NCI-H187 (cell line): ENCODE measurements around the gene RTN4R.
"Not testable (repeated sequence)": the region's sequence is repeated elsewhere in the genome, so short reads cannot be mapped to it uniquely, and the experiment has no call there.

Experiments used
- DNase-seq, 2 experiments: peaks; one replicate each; lab custom pipeline; 2025; lab: John Stamatoyannopoulos, UW

The RTN4R gene

DNA sequence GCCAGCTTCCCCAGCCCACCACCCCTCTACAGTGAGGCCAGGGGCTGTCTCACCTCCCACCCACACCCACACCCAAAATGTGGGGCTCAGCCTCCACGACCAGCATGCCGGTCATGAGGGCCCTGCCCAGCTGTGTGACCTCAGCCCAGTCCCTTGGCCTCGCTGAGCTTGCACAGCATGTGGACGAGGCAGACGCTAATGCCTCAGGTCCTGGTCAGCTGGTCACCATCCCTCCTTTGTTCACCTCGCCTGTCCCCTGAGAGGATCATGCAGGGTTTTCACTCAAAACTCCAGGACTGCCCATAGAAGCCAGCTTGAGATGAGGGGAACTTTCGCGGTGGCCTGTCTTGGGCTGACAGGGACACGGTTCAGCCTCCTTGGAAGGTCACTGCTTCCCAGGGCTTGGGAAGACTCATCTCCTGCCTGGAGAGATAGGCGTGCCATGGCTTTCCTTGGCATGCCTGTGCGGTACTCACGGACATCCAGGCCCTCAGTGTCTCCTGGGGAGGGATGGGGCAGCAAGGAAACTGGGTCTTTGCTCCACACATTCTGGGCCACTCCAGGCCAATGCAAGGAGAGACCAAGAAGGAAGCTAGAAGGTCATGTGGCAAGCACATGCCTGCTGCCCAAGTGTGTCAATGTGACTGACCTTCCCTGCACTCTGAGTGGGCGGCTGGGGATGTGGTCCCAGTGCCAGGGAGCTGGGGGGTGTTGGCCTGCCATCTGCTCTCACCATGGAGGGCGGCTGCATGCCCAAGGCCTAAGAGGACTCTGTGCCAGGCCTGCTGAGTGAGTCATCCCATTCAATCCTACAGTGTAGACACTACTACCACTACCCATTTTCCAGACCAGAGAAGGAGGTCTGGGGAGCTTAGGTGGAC, 3.2 kb upstream of the RTN4R start:
- no peak for DNase-seq

DNA sequence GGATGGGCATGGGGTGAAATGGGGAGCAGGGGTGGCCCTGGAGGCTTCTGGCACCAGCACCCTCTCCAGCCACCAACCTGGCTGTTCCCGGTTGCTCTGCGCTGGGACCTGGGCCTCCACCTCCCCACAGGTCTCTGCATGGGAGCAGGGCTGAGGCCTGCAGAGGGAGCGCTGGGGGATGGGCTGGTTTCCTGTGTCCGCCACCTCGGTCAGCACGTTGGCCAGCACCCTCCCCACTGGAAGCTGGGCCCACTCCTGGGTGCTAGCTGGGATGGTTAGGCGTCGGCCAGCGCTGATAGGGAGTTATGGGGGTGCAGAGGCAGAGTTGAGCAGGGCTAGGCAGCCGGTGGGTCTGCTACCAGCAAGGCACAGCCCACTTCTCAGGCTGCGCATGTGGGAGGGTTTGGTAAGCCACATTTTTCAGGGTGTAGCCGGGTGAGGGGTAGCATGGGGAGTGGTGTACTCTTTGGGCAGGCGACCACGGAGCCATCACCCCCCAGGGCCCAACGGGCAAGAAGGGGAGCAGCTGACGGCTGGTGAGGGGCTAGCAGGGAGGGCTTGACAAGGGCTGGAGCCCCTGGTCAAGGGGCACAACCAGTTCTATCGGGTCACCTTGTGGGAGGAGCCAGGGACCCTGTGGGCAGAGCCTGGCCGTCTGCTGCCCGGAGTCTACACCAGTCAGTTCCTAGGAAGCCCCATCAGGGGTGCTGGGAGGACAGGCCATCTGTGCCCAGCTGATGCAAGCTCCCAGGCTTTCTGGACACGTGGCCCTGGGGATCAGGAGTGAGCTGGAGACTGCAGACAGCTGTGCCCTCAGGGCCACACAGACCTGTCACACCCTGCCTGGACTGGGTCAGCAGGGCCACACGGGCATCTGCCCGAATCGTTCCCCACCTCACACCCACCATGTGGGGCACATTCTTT, 2.3 kb upstream of the RTN4R start:
- not testable (repeated sequence) for DNase-seq

DNA sequence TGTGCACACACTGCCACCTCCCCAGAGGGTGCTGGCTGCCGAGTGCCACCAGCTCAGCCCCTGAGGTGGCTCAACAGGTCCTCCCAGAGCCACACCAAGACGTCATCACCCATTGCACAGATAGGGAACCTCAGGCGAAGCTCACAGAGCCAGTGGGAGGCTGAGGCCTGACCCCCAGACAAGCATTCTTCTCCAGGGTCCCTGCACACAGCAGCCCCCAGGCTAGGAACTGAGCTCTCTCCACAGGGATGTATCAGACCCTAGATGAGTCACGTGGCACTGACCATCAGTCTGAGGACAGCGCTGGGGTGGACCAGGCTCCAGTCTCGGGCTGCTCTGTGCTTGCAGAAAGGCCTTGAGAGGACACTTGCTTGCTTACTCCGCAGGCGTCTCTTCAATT, 1.6 kb upstream of the RTN4R start:
- not testable (repeated sequence) for DNase-seq

DNA sequence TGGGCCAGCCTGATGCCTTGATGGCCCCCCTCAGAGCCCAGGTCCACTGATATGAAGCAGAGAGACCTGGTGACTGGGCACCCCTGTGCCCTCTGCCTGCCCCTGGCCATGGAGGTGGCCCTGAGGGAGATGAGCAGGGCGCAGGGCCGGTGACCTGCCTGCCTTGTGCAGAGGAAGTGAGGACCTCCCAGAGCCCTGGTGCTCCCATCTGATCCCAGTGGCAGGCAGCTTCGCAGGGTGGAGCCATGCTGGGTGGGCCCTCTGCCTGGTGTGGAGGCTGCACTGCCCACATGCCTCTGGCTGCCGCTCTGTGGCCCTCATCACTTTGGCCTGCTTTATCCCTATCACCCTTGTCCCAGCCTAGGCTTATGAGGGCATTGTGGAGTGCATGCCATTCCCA, 1.1 kb upstream of the RTN4R start:
- DNase-seq: not testable (repeated sequence)

DNA sequence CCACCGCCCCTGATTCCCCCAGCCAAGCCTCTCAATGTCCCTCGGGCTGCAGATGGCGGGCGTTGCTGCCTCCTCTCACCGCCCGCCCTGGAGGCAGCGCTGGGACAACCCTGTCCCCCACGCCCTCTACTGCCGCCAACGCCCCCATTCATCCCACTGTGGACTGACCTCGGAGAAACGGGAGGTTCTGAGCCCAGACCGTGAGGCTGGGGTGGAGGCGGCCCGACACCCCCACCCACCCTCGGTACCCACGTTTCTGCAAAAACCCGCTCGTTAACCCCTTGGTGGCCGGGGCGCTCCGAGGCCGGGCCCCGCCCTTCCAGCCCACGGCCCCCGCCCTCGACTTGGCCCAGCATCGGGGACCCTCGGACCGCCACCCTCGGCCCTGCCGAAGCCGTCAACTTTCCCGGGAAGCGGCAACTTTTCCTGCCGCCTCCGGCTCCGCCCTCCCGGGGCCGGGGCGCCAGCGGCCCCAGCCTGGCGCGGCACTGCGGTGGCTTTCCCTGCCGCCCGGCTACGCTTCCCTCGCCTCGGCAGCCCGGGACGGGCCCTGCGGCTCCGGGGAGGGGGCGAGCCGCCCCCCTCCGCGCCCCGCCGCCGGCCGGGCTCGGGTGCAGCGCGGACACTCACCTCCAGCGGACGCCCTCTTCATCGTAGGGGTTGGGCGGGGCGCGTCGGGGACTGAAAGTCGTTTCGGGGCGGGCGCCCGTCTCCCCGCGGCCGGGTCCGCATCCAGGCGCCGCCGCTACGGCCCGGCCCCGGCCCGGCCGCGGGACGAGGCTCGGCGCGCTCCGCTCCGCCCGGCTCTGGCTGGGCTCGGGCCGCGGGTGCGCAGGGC, 458 bp downstream of the RTN4R start:
- DNase-seq: no peak

DNA sequence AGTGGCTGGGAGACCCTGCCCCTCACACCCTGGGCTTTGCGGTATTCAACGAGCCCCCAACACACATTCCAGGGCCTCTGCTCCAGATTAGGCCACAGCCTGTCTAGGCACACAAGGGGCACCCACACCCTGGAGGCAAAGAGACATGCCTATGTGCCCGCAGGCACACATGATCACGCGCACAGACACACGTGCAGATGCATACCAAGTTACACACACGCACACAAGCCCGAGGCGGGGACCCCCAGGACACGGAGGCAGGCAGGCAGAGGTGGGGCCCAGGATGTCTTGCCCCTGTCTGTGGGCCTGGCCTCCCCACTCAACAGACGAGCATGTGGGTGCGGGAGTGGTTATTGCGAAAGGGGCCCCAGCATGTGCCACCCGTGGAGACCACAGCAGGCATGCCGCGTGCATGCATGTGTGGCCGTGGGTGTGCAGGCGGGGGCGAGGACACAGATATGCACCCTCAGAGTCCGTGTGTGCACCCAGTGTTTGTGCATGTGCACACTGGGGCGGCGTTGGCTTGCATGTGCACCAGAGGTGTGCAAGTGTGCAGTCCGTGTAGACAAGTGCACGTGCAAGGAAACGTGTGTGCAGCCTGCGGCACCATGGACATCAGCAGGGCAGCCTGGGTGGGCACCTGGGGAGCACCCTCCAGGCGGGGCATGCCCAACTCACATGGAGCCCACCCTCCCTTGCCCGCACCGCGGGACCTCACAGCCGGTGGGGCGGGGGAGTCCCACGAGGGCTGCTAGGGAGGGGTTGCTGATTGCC, 1.3 kb downstream of the RTN4R start:
- not testable (repeated sequence) for DNase-seq

DNA sequence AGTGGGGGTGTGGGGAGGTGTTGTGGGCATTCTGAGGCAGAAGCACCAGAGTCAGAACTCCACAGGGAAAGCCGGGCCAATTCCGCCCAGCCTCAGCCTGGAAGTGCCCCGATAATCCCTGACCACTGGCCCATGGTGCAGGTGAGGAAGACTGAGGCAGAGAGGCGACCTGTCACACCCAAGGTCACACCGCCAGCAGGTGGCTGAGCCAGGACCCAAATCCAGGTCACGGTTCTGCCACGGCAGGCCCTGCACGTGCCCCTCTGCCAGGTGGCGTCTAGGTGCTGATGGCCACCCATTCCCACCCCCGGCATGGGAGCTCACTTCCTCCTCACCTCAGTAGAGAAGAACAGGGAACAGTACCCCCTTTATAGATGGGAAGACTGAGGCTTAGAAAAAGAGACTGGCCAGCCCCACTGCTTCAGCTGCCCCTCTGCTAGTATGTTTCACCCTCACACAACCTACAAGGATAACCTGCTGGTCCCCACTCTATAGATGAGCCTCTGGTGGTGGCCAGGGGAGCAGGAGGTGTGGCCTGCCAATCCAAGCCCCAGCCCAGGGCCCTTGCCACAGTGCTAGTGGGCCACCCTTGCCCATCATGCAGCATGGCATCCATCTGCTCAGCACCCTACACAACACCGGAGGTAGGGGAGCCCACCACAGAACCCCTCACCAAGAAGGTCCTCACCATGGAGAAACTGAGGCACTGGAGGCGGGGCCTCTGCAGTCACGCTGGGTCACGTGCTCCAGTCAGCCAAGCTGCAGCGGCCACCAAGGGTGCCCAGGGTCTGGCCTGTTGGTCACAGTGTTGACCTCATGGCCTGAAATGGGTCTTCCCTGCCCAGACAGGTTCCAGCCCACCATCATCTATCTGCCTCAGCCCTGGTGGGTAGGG, 2.1 kb downstream of the RTN4R start:
- DNase-seq: not testable (repeated sequence)

DNA sequence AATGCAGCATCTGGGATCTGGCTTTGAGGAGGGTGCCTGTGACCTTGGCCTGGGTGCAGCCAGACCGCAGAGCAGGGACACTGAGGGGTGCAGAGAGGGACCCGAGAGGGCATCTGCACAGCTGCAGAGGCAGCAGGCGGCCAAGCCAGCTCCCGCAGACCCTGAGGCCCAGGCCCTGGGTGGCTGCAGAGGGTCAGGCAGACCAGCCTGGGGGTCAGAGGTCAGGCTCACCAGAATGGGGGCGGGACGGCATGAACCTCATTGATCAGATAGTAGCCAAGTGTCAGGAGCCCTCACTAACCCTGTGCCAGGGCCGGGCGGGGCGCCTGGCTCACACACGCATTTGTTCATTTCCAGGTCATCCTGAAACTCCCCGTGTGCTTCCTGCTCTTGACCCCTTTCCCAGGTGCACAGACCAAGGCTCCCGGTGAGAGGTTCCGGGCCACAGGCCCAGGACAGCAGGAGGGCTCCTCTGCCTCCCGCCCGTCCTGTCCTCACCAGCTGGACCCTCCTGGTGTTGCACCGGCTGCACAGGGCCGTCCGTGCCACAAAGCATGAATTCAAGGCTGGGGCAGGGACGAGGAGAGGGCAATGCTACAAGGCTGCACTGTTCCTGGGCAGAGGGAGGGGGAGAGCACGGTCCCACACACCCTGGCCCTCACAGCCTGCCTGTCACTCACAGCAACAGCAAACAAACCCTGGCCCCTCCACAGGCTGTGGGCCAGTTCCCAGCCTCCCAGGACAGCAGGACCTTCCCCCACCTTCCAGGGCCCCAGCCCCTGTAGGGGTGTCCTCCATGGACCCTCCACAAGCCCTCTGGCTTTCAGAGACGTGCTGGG, 3.3 kb downstream of the RTN4R start:
- no peak for DNase-seq

DNA sequence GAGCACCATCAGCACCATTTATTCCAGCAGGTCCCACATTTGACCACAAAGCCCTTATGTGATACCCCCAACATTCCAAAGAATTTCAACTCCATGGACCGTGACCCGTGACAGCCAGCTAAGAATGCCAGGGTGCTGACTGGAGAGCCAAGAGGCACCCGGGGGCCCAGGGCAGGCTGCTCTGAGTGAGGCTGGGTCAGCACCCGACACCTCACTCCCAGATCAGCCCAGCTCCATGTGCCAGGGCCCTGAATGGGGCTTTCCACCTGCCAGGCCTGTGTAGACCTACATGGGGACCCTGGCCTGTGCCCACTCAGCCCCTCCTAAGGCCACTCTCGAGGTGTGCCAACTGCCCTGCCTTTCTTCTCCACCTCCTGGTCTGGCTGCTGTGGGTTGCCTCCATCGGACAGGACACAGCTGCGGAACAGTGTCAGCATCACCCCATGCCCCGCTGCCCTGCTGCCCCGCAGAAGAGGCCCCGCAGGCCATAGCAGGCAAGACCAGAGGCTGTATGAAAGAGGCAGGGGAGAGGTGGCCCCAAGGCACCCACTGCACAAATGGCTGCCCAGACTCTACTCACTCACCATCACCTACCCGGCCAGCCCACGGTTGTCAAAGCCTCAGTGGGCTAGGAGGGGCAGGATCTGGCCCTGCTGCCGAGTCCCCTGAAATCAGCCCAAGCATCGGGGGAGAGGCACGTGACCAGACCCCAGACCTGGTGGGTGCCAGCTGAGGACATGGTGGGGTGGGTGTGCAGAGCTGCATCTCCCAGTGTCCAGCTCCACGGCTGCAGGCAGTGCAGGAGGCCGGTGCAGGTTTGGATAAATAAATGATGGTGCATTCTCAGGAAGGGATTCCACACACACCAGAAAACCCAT, 4.5 kb downstream of the RTN4R start:
- DNase-seq: not testable (repeated sequence)

DNA sequence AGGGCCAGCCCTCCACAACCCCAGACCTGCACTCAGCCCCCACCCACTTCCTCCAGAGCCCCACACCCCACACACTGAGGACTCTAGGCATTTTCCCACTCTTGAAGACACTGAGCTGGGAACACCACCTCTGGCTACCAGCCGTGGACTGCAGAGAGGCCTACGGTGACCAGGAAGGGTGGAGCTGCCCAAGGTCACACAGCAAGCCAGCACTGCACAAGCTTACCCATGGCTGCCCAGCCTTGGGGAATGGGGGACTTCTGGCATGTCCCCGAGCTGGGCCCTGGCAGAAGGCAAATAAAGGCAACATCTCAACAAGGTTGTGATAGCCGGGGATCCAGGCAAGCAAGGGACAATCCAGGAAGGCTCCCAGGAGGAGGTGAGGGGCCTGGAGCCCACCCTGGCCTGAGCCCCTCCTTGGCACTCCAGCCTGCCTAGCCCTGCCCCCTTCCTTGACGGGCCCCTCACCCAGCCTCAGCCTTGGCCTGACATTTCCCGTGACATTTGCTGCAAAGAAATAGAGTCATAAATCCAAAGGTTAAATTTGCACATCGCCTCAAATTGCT, 5.5 kb downstream of the RTN4R start:
- no peak for DNase-seq

DNA sequence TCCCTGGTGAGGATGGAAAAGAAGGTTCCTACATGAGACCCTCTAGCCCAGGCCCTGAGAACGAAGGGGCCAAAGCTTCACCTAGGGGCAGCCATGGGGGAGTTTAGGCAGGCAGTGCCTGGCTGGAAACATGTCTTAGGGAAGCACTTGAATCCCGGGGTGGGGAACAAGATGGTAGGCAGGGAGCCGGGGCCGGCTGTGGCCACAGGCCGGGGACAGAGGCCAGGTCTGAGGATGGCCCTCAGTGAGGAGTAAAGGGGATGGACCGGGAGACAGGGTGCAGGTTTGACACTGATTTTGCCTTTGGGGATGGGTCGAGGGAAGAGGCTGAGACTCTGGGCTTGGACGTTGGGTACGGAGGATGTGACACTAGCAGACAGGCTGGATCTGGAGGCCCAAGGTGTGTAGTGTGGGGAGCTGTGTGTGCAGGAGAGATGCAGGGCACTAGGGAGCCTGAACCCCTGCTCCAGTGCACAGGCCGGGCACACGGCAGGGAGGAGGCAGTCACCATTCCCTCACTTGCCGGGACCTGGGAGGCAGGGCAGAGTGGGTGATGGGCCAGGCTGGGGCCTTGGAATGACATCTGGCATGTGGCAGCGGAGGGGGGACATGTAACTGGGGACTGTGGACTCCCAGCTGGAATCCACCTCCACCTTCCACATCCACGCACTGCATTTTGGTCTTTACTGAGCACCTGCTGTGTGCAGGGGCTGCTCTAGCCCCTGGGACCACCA, 6.1 kb downstream of the RTN4R start:
- no peak for DNase-seq

DNA sequence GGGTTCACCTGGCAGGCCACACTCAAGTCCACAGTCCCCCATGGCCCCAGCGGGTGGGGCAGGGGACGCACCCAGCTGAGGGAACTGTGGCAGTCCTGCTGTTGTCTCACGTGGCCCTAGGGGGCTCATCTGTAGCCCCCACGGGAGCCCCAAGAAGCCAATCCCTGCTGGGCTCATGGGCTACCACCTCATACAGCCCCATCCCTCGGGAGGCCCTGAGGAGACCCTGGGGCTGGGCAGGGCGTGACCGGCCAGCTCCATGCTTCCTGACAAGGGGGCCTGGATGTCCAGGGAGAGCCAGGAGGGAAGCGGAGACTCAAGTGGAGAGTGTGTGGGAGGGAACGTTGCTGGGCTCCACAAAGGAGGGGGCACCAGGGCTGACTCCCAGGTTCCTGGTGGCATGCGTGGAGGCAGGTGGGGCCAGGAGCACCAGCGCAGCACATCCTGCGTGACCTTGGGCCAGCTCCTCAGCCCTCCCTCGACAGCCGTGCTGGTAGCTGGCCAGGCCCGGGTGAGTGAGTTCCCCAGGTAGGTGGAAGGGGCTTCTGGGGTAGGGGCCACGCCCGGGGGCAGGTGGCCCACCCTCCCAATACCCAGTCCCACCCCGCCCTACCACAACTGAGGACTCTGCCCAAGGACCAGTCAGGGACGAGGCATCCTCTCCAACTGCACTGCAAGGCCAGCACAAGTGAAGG, 7.9 kb downstream of the RTN4R start:
- no peak for DNase-seq

DNA sequence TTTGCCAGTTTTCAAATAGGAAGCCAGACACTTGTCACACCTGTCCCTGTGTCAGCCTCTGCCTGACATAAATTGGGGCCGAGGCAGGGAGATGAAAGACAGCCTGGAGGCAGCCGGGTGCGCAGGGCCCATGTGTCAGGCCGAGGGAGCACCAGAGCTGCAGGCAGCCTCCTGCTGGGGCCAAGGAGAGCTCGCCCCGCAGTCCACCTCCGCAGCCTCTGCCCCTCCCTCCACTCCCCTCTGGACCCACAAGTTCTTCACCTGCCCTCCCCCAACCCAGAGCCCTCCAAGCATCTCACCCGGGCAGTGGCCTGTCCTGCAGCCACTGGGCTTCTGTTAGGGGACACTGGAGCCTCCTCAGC, 8.8 kb downstream of the RTN4R start:
- no peak for DNase-seq

DNA sequence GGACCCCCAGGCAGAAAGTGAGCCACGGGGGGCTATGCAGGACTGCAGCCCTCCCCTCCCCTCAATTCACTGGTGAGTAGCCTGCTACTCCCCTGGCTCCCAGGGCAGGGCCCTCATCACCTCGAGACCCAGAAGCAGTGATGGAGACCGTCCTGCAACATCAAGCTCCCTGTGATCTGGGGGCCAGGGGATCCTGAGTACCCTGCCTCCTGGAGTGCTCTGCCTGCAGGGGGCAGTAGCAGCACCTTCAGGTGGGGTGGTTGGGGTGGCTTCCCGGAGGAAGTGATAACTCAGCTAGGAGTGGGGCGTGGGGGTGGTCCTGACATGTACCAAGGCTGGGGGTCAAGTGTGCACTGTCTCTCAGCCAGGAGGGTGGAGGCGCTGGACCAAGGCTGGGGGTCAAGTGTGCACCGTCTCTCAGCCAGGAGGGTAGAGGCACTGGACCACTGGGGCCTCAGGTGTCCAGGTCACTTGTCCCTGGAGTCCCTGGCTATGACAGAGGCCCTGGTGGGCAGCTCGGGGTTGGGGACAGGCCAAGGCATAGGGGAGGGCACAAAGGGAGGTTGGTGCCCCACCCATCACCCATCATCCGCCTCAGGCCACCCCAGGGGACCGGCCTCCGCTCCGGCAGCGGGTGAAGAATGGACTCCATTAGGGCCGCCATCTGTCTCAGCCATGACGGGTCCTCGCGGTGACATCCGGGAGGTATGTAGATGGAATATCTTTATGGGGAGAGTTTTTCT, 9.4 kb downstream of the RTN4R start:
- no peak for DNase-seq

DNA sequence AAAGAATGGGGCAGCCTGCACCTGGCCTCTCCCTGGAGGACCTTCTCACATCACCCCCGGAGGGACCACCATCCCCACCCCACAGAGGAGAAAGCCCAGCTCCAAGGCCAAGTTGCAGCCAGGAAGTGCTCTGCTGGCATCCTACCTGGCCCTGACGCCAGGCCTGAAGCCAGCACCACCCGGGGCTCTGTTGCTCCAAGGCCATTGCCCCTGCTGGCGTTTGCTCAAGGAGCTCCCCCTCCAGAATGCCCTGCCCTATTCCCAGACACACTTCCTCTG, 10.2 kb downstream of the RTN4R start:
- DNase-seq: no peak
